GM12878 (cell line): ENCODE measurements around the gene KIF2A. TPM values are rescaled to one million over a fixed set of nuclear protein-coding genes. Genes with fewer than 3 reads are reported as not detected.

Source experiments
- ATAC-seq: fragments of 200-7000 bp; cut with Tn5 transposase; 3 replicates; pipeline ENCODE4 v1.9.1; 2020; ENCODE audit warnings: mild to moderate bottlenecking, moderate library complexity
- BruUV-seq: library from RNA; stranded (reverse); fragments of 400-500 nt; replicated peaks from 2 replicates; lab custom pipeline; 2021; lab: Mats Ljungman, UMichigan
- CTCF ChIA-PET: fragments of 300-600 bp; sonication (Branson Sonifier 250); formaldehyde crosslinking; extraction: SDS; loops from one replicate; lab custom pipeline; 2021; ENCODE audit warnings: inconsistent platforms; lab: Yijun Ruan, JAX
- POLR2A ChIA-PET: fragments of 350-600 bp; formaldehyde crosslinking; extraction: SDS; loops from one replicate; lab custom pipeline; 2021; ENCODE audit warnings: inconsistent platforms; lab: Charles Lee
- RAD21 ChIA-PET: fragments of 300-600 bp; sonication (Branson Sonifier 250); formaldehyde crosslinking; loops from one replicate; lab custom pipeline; 2023; ENCODE audit warnings: antibody characterized with exemption; ENCODE audit not compliant: unreplicated experiment; lab: Charles Lee
- SMC1A ChIA-PET: fragments of 300-600 bp; sonication (Branson Sonifier 250); formaldehyde crosslinking; loops from one replicate; lab custom pipeline; 2023; ENCODE audit not compliant: unreplicated experiment, uncharacterized antibody; lab: Charles Lee
- DNase-seq: peaks from one replicate; pipeline ENCODE4 v3.0.0-alpha.2; 2011; ENCODE audit warnings: low read depth, low spot score
- FAIRE-seq: peaks from 3 replicates; lab custom pipeline; 2011; peaks lifted over from hg19 to GRCh38; lab: Jason Lieb, UNC
- H2AFZ ChIP-seq: 2 replicates; pipeline ENCODE4 v1.6.0; 2011; ENCODE audit warnings: low read depth, low read length, control low read depth; ENCODE audit not compliant: control insufficient read depth
- H3K27ac ChIP-seq: 2 replicates; pipeline ENCODE4 v1.5.1; 2011; ENCODE audit warnings: control low read depth; ENCODE audit not compliant: control insufficient read depth, insufficient read depth
- H3K27me3 ChIP-seq, 2 experiments: replicated peaks in 1 of 2; 2 replicates each; pipeline versions ENCODE4 v1.6.0 to v1.6.1; 2011; ENCODE audit warnings: low read length in 1 of 2; ENCODE audit not compliant: control insufficient read depth in 2 of 2, insufficient read depth in 2 of 2
- H3K36me3 ChIP-seq, 2 experiments: 2 replicates each; pipeline ENCODE4 v1.5.1; 2011; ENCODE audit warnings: low read length in 1 of 2; ENCODE audit not compliant: control insufficient read depth in 2 of 2, insufficient read depth in 2 of 2
- H3K4me1 ChIP-seq: 2 replicates; pipeline ENCODE4 v1.6.1; 2011; ENCODE audit warnings: mild to moderate bottlenecking, low read length, moderate library complexity, mixed read lengths; ENCODE audit not compliant: control insufficient read depth, insufficient read depth
- H3K4me2 ChIP-seq: 2 replicates; pipeline ENCODE4 v1.6.0; 2011; ENCODE audit warnings: control low read depth; ENCODE audit not compliant: control insufficient read depth, insufficient read depth
- H3K4me3 ChIP-seq: fragments of 200-600 bp; sonication (generic); 2 replicates; pipeline ENCODE4 v1.5.1; 2016
- H3K79me2 ChIP-seq: 2 replicates; pipeline ENCODE4 v1.6.0; 2011; ENCODE audit warnings: low read length; ENCODE audit not compliant: control insufficient read depth, insufficient read depth
- H3K9ac ChIP-seq: 2 replicates; pipeline ENCODE4 v1.8.0; 2011; ENCODE audit warnings: low read length, control low read depth, mixed read lengths; ENCODE audit not compliant: control insufficient read depth, insufficient read depth
- H3K9me3 ChIP-seq: replicated peaks from 3 replicates; pipeline ENCODE4 v1.5.1; 2011; ENCODE audit warnings: mild to moderate bottlenecking, low read length; ENCODE audit not compliant: control insufficient read depth, insufficient read depth
- H4K20me1 ChIP-seq: 2 replicates; pipeline ENCODE4 v1.6.0; 2011; ENCODE audit not compliant: control insufficient read depth, insufficient read depth
- ASH2L ChIP-seq: fragments of 300-600, 200-600 bp; sonication (generic); IDR thresholded peaks from 2 replicates; pipeline ENCODE4 v1.6.1; 2017; ENCODE audit warnings: low read depth, mild to moderate bottlenecking, borderline replicate concordance
- CHD1 ChIP-seq: IDR thresholded peaks from 2 replicates; pipeline ENCODE4 v1.6.1; 2012; ENCODE audit warnings: low read depth, low read length, improper control_type of control experiment
- E2F8 ChIP-seq: fragments of 450-650 bp; IDR thresholded peaks from 2 replicates; pipeline ENCODE4 v1.6.1; 2018; ENCODE audit warnings: mild to moderate bottlenecking, low read depth, moderate library complexity; ENCODE audit not compliant: partially characterized antibody
- FOXM1 ChIP-seq: IDR thresholded peaks from 2 replicates; pipeline ENCODE4 v1.6.1; 2012; ENCODE audit warnings: low read depth, mild to moderate bottlenecking, inconsistent platforms, low read length, moderate library complexity
- POU2F2 ChIP-seq: IDR thresholded peaks from 3 replicates; pipeline ENCODE4 v1.6.1; 2011; ENCODE audit warnings: low read depth, mild to moderate bottlenecking, low read length, borderline replicate concordance
- SMAD1 ChIP-seq: fragments of 450-650 bp; IDR thresholded peaks from 2 replicates; pipeline ENCODE4 v1.6.1; 2018; ENCODE audit warnings: mild to moderate bottlenecking, low read depth; ENCODE audit not compliant: partially characterized antibody
- SMAD5 ChIP-seq: IDR thresholded peaks from 2 replicates; pipeline ENCODE4 v1.6.1; 2016; ENCODE audit warnings: antibody characterized with exemption, low read depth
- SMARCA5 ChIP-seq: fragments of 450-650 bp; IDR thresholded peaks from 2 replicates; pipeline ENCODE4 v1.6.1; 2017; ENCODE audit warnings: mild to moderate bottlenecking
- SP1 ChIP-seq: IDR thresholded peaks from one replicate; pipeline ENCODE4 v1.6.1; 2011; ENCODE audit warnings: low read depth, low read length
- SREBF1 ChIP-seq: IDR thresholded peaks from 2 replicates; pipeline ENCODE4 v1.6.1; 2012; ENCODE audit warnings: mild to moderate bottlenecking, low read length
- TARDBP ChIP-seq: IDR thresholded peaks from 2 replicates; pipeline ENCODE4 v1.6.1; 2016; ENCODE audit warnings: borderline replicate concordance
- ZNF274 ChIP-seq: IDR thresholded peaks from one replicate; pipeline ENCODE4 v1.8.0; 2011; ENCODE audit not compliant: insufficient read length, insufficient read depth
- ZNF384 ChIP-seq: IDR thresholded peaks from 2 replicates; pipeline ENCODE4 v1.6.1; 2012; ENCODE audit warnings: low read depth, mild to moderate bottlenecking, low read length, improper control_type of control experiment, borderline replicate concordance
- in situ Hi-C: fragments of 300-500 bp; cut with MboI; formaldehyde crosslinking; loops from 9 replicates; pipeline ENCODE4 v1.14.3; 2018; ENCODE audit warnings: mixed read lengths
- intact Hi-C: fragments of 100-400 bp; cut with micrococcal nuclease; formaldehyde crosslinking; loops from one replicate; pipeline ENCODE4 v1.14.2; 2022; ENCODE audit not compliant: unreplicated experiment
- polyA plus RNA-seq, 11 experiments: library from polyadenylated mRNA; depleted of rRNA in 4 of 11; unstranded in 6 of 11; stranded (reverse) in 5 of 11; fragments of >200 nt; fragmentation: Nextera tagmentation in 4 of 11; fragmentation: Illumina TruSeq in 1 of 11; extraction: Ambion mirVana in 4 of 11; extraction: Trizol in 1 of 11; gene quantifications; 1 replicate in 1 of 11; 2 replicates in 10 of 11; pipeline versions ENCODE4 v1.2.1 to v1.2.3, GENCODE V29; 2011 to 2016; ENCODE audit warnings: inconsistent platforms in 2 of 11, missing spikeins in 2 of 11, low read depth in 1 of 11
- total RNA-seq, 4 experiments: library from RNA; depleted of rRNA in 3 of 4; stranded (reverse); fragments of >200 nt in 3 of 4; fragmentation: Illumina TruSeq in 1 of 4; extraction: Trizol in 1 of 4; gene quantifications; 2 replicates each; pipeline versions ENCODE4 v1.2.1 to v1.2.3, GENCODE V29; 2013 to 2021
- TF ChIP-seq, protein P1 (sequence below): fragments of 450-650 bp; conservative IDR thresholded peaks from 2 replicates; pipeline ENCODE4 v1.6.1; 2017; ENCODE audit warnings: mild to moderate bottlenecking, moderate library complexity

KIF2A gene
- total and polyA plus RNA-seq, 10 of the 15 experiments (the other 5 are each of a cell fraction or from before 2014, with no cell fraction given), result 35.9 to 124 (median 80.1) TPM

GRCh38 chr5:62258654-62259053 lies 47.4 kb upstream of the KIF2A start:
- BruUV-seq, result no TSS peak
- DNase-seq (no peak), ATAC-seq (no peak)
- ChIA-PET RAD21 (interaction anchor here (1.1 to 1.7 kb wide), 3 partner anchors 9 to 94 kb away, joined by 3 to 6 read pairs (median 4); no protein-coding TSS in a partner anchor), SMC1A (interaction anchor here (0.9 to 4.6 kb wide), 6 partner anchors 9 to 71 kb away, joined by 3 to 22 read pairs (median 4); no protein-coding TSS in a partner anchor), CTCF (interaction anchor here (0.6 to 1.2 kb wide), 5 partner anchors 10 to 94 kb away, joined by 3 read pairs; partner anchors contain the start of gene KIF2A), POLR2A (interaction anchor here (0.8 to 1.1 kb wide), 2 partner anchors 11 to 25 kb away, joined by 3 read pairs; no protein-coding TSS in a partner anchor)
- Histone ChIP-seq H3K79me2 (no peaks in the 10 kb centered on the region), H3K9me3 (no peaks in the 10 kb centered on the region), H3K4me2 (no peak overlapping the region), H4K20me1 (no peaks in the 10 kb centered on the region), H3K4me3 (no peak overlapping the region), H3K4me1 (0 out of 2 replicates have a peak, but pooled peaks cover 3% of the 10 kb centered on the region), H3K27ac (no peak overlapping the region), H3K9ac (no peak overlapping the region), H3K27me3 (no peaks in the 10 kb centered on the region), H2AFZ (no peak overlapping the region), H3K36me3 (no peaks in the 10 kb centered on the region)
- intact Hi-C loops (no loop called here), in situ Hi-C loops (no loop called here)
- TF ChIP-seq SMARCA5 (no peak), CHD1 (no peak), E2F8 (no peak), ZNF384 (no peak), SREBF1 (no peak), SP1 (no peak), SMAD1 (no peak), SMAD5 (no peak), ZNF274 (no peak), FOXM1 (no peak), POU2F2 (no peak), ASH2L (no peak), TARDBP (no peak)
- TF ChIP-seq, protein P1, sequence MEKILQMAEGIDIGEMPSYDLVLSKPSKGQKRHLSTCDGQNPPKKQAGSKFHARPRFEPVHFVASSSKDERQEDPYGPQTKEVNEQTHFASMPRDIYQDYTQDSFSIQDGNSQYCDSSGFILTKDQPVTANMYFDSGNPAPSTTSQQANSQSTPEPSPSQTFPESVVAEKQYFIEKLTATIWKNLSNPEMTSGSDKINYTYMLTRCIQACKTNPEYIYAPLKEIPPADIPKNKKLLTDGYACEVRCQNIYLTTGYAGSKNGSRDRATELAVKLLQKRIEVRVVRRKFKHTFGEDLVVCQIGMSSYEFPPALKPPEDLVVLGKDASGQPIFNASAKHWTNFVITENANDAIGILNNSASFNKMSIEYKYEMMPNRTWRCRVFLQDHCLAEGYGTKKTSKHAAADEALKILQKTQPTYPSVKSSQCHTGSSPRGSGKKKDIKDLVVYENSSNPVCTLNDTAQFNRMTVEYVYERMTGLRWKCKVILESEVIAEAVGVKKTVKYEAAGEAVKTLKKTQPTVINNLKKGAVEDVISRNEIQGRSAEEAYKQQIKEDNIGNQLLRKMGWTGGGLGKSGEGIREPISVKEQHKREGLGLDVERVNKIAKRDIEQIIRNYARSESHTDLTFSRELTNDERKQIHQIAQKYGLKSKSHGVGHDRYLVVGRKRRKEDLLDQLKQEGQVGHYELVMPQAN, result no peak
- TF ChIP-seq, all 136 proteins: peak for 0
- FAIRE-seq, result no peak
